Measurements from ENCODE around the gene SPAG8. TPM values are rescaled to one million over a fixed set of nuclear protein-coding genes. Genes with fewer than 3 reads are reported as not detected.

Gene SPAG8
- total RNA-seq, 1 donor from 2014 or later, result 2.8 TPM

- peaks cover 31% of the 10 kb centered on the region for H3K36me3 ChIP-seq
- intact Hi-C loops (cut with DNase I), result no loop called here
- no peak for DNase-seq
- TF ChIP-seq CTCF (IDR thresholded peaks at IDR 0.05), result no peak
- peaks cover 31% of the 10 kb centered on the region for H3K4me1 ChIP-seq
- no peaks in the 10 kb centered on the region for H3K27me3 ChIP-seq
- H3K27ac ChIP-seq, result peak overlapping the region; percentile 67
- H3K4me3 ChIP-seq, result peak overlapping the region; percentile 66
- no peak for ATAC-seq
- no peaks in the 10 kb centered on the region for H3K9me3 ChIP-seq
Measured at GRCh38 chr9:35811381-35812024, 559 bp downstream of the SPAG8 start.

GRCh38 chr9:35810122-35810521, 1.9 kb downstream of the SPAG8 start:
- no peak for TF ChIP-seq CTCF (IDR thresholded peaks at IDR 0.05)
- Histone ChIP-seq H3K27me3 (no peaks in the 10 kb centered on the region), H3K4me1 (peaks cover 31% of the 10 kb centered on the region), H3K4me3 (no peak overlapping the region), H3K9me3 (no peaks in the 10 kb centered on the region), H3K27ac (no peak overlapping the region), H3K36me3 (peaks cover 45% of the 10 kb centered on the region)
- DNase-seq, result no peak
- intact Hi-C loops (cut with DNase I), result no loop called here
- no peak for ATAC-seq

GRCh38 chr9:35808433-35808832, 3.6 kb downstream of the SPAG8 start:
- Histone ChIP-seq H3K9me3 (no peaks in the 10 kb centered on the region), H3K27ac (no peak overlapping the region), H3K36me3 (peaks cover 48% of the 10 kb centered on the region), H3K4me3 (no peak overlapping the region), H3K27me3 (no peaks in the 10 kb centered on the region), H3K4me1 (peaks cover 22% of the 10 kb centered on the region)
- no peak for TF ChIP-seq CTCF (IDR thresholded peaks at IDR 0.05)
- intact Hi-C loops (cut with DNase I), result no loop called here
- ATAC-seq (no peak), DNase-seq (no peak)

- intact Hi-C loops (cut with DNase I), result no loop called here
- Histone ChIP-seq H3K4me3 (no peak overlapping the region), H3K27ac (no peak overlapping the region), H3K4me1 (peaks cover 1% of the 10 kb centered on the region), H3K9me3 (no peaks in the 10 kb centered on the region), H3K36me3 (peaks cover 68% of the 10 kb centered on the region), H3K27me3 (no peaks in the 10 kb centered on the region)
- no peak for ATAC-seq
- no peak for TF ChIP-seq CTCF (IDR thresholded peaks at IDR 0.05)
- DNase-seq, result no peak
Measured at GRCh38 chr9:35806101-35806500, 6.0 kb downstream of the SPAG8 start.

GRCh38 chr9:35801328-35802128, 10.5 kb downstream of the SPAG8 start:
- intact Hi-C loops (cut with DNase I), result no loop called here
- no peak for TF ChIP-seq CTCF (IDR thresholded peaks at IDR 0.05)
- Histone ChIP-seq H3K27ac (no peak overlapping the region), H3K36me3 (peaks cover 46% of the 10 kb centered on the region), H3K27me3 (no peaks in the 10 kb centered on the region), H3K4me3 (no peak overlapping the region), H3K4me1 (no peaks in the 10 kb centered on the region), H3K9me3 (no peaks in the 10 kb centered on the region)
- DNase-seq (no peak), ATAC-seq (no peak)

Measured in upper lobe of right lung (tissue), 1 donor.